Ovary (tissue), 9 donors: ENCODE data around the gene PDK2. TPM values are rescaled to one million over a fixed set of nuclear protein-coding genes. Genes with fewer than 3 reads are reported as not detected.
A peak's percentile ranks its signal among the peaks of the same experiment; 100 is the strongest.

Experiments
- DNase-seq, 5 donors: peaks; one replicate each; pipeline ENCODE4 v3.0.0-alpha.2; 2019 to 2020
- H3K27ac ChIP-seq, 2 donors: fragments of 200-600 bp; one replicate each; pipeline versions ENCODE4 v1.5.1 to v1.8.0; 2019 to 2022
- H3K27me3 ChIP-seq: fragments of 200-600 bp; one replicate; pipeline ENCODE4 v1.8.0; 2022
- H3K36me3 ChIP-seq: fragments of 200-600 bp; sonication (generic); one replicate; pipeline ENCODE4 v1.5.1; 2019
- H3K4me1 ChIP-seq: one replicate; pipeline ENCODE4 v1.8.1; 2013; ENCODE audit warnings: mild to moderate bottlenecking, moderate library complexity; ENCODE audit not compliant: insufficient read depth
- H3K4me3 ChIP-seq: fragments of 200-600 bp; sonication (generic); one replicate; pipeline ENCODE4 v1.5.1; 2017
- H3K9me3 ChIP-seq, 2 donors: fragments of 200-600 bp in 1 of 2; sonication (generic) in 1 of 2; one replicate each; pipeline versions ENCODE4 v1.5.1 to v1.8.1; 2013 to 2019; ENCODE audit warnings: mild to moderate bottlenecking in 1 of 2, moderate library complexity in 1 of 2
- EP300 ChIP-seq: sonication (generic); formaldehyde crosslinking; IDR thresholded peaks from one replicate; pipeline ENCODE4 v1.6.1; 2017; ENCODE audit warnings: antibody characterized with exemption
- POLR2A ChIP-seq: fragments of 450-650 bp; IDR thresholded peaks from one replicate; pipeline ENCODE4 v1.6.1; 2017; ENCODE audit warnings: antibody characterized with exemption, mild to moderate bottlenecking, moderate library complexity
- WGBS, 3 donors: extraction: QIAGEN DNeasy Blood & Tissue Kit in 1 of 3; methylation state at CpG; one replicate each; pipeline versions ENCODE4 v1.1.5 to v1.1.7; 2013 to 2017; 5-methylcytosine and 5-hydroxymethylcytosine counted together
- intact Hi-C, 4 donors: fragments of 100-400 bp; cut with DNase I; formaldehyde crosslinking; loops; one replicate each; pipeline versions ENCODE4 v1.11.0 to v1.15.1; 2022 to 2023
- polyA plus RNA-seq, 2 donors: library from polyadenylated mRNA; stranded (reverse); fragments of 200-250 nt in 1 of 2; fragments of 350-450 nt in 1 of 2; fragmentation: Illumina TruSeq in 1 of 2; extraction: RNeasy Lipid Tissue Mini Kit (QIAGEN cat#74804) in 1 of 2; gene quantifications; one replicate each; pipeline ENCODE4 v1.2.3, GENCODE V29; 2013 to 2014
- total RNA-seq, 7 donors: library from RNA; depleted of rRNA in 2 of 7; stranded (reverse); fragments of >200 nt in 2 of 7; fragmentation: NEBNext Ultra II Directional in 3 of 7; extraction: Animal tissue kit (Norgen Biotek cat#: 25700) in 3 of 7; gene quantifications; one replicate each; pipeline versions ENCODE4 v1.1.0 to v1.2.4, GENCODE V29; 2016 to 2023
- TF ChIP-seq, protein P1 (sequence below), 3 donors: fragments of 450-650 bp in 2 of 3; fragments of 200-600 bp in 1 of 3; IDR thresholded peaks; one replicate each; pipeline versions ENCODE4 v1.5.1 to v1.8.0; 2016 to 2022; ENCODE audit warnings: antibody characterized with exemption in 3 of 3, mild to moderate bottlenecking in 1 of 3
- donor health status: DM: no; HTN: no; CAD: no; lungs with moderate emphysema.
- donor health status: DM: no; HTN: no; CAD: no.
- donor health status: Bipolar disorder and iron deficiency.
- donor health status: DM: yes; HTN: yes; CAD: no.
- donor health status: DM: no; HTN: no; CAD: no.
- donor health status: DM: yes; HTN: yes; CAD: no.

PDK2 gene
- total and polyA plus RNA-seq, 9 donors: 36.5 to 83.2 (median 54.7) TPM

DNA sequence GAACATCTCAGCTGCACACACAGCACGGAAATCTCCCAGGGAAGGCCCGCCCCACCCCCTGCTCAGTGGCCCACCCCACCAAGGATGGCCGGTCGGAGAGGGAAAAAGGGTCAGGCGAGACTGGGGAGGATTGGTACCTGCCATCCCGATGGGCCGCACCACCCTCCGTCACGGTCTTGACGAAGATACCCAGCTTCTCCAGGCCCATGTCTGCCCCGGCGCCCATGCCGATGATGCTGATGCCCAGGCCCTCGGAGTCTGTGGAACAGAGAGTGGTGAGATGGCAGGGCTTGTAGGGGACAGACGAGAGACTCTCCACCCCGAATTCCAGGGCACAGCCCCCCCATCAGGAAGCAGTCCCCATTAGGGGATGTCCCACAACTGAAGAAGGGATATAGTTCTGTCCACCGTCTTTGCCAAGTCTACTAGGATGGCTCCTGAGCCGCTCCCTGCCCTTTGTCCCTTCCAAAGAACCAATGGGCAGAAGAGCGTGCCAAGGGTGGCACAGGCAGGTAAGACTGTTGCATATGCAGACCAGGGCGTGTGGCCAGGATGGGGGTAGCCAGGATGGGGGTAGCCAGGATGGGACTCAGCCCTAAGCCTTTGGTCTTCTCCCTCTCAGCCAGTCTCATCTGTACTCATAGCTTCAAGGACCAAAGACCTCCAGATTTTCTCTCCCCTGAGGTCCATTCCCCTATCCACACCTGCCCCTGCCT lies 48.5 kb downstream of the PDK2 start:
- intact Hi-C loops: no loop called here
- Histone ChIP-seq H3K4me1 (peaks cover 13% of the 10 kb centered on the region), H3K27me3 (no peaks in the 10 kb centered on the region), H3K27ac (no peak overlapping the region), H3K4me3 (no peak overlapping the region), H3K36me3 (no peaks in the 10 kb centered on the region), H3K9me3 (no peaks in the 10 kb centered on the region)
- DNase-seq: peak in 1 of 5 donors; percentile 35
- TF ChIP-seq POLR2A (no peak), EP300 (no peak)
- TF ChIP-seq, protein P1, sequence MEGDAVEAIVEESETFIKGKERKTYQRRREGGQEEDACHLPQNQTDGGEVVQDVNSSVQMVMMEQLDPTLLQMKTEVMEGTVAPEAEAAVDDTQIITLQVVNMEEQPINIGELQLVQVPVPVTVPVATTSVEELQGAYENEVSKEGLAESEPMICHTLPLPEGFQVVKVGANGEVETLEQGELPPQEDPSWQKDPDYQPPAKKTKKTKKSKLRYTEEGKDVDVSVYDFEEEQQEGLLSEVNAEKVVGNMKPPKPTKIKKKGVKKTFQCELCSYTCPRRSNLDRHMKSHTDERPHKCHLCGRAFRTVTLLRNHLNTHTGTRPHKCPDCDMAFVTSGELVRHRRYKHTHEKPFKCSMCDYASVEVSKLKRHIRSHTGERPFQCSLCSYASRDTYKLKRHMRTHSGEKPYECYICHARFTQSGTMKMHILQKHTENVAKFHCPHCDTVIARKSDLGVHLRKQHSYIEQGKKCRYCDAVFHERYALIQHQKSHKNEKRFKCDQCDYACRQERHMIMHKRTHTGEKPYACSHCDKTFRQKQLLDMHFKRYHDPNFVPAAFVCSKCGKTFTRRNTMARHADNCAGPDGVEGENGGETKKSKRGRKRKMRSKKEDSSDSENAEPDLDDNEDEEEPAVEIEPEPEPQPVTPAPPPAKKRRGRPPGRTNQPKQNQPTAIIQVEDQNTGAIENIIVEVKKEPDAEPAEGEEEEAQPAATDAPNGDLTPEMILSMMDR (IDR thresholded peaks at IDR 0.05): no peak
- WGBS, 3 donors: 87 to 91% (median 90%) methylated on average over 20 of the region's 20 CpGs

DNA sequence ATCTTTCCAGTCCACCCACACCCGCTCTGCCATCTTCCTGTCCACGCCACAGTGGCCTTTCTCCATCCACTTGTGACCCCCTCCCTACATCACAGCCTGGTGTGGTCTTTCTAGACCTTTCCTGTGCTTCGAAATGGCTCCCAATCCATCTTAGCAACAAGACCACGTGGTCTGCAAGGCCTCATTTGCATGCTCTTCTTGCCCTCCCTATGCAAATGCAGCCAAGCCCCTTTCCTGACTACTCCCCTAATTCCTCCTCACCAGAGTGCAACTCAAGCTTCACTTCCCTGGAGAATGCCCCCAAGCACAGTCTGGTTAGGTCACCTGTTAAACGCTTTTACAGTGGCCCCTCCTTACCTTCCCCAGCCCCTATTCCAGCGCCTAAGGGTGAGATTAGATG lies 49.2 kb downstream of the PDK2 start:
- Histone ChIP-seq H3K4me3 (no peak overlapping the region), H3K27me3 (no peaks in the 10 kb centered on the region), H3K4me1 (peaks cover 13% of the 10 kb centered on the region), H3K36me3 (no peaks in the 10 kb centered on the region), H3K9me3 (no peaks in the 10 kb centered on the region), H3K27ac (no peak overlapping the region)
- TF ChIP-seq EP300 (no peak), POLR2A (no peak)
- TF ChIP-seq, protein P1 (IDR thresholded peaks at IDR 0.05): no peak
- intact Hi-C loops: no loop called here
- WGBS, 3 donors: 67 to 70% (median 69%) methylated on average over 6 of the region's 6 CpGs
- DNase-seq: no peak

DNA sequence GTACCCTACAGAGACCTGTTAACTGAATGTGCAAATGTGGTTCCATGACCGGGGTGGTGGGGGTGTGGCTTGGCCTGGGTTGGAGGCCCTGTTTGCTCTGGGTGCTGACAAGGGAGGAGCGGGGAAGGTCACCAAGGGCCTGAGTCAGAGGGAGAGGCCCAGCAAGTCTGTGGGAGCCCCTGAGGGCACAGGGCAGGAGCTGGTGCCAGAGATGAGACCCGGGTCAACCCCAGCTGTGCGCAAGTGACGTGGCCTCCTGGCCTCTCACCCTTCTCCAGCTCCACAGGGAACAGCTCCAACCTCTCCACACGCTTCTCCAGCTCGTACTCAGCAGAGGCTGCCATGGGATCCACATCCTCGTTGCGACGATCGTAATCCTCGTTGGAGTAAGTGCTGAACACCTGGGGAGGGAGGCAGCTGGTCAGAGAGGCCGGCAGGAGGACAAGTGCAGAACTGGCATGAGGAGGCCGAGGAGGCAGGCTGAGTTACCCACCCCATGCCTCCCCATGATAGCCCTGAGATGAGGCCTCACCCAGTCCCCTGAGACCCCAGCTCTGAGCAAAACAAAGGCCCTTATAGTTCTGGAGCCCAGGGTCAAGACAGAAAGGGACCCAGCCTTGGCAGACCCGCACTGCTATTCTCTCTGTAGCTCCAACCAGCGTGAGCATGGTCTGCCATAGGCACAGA lies 49.8 kb downstream of the PDK2 start:
- intact Hi-C loops: no loop called here
- no peak overlapping the region for H3K4me3 ChIP-seq
- DNase-seq: peak in 2 of 5 donors; percentile 27 to 38
- TF ChIP-seq EP300 (no peak), POLR2A (no peak)
- TF ChIP-seq, protein P1 (IDR thresholded peaks at IDR 0.05): no peak
- no peak overlapping the region for H3K27ac ChIP-seq
- peaks cover 13% of the 10 kb centered on the region for H3K4me1 ChIP-seq
- H3K36me3 ChIP-seq: no peaks in the 10 kb centered on the region
- 78 to 79% (median 78%) methylated on average over 16 of the region's 16 CpGs for WGBS, 3 donors
- no peaks in the 10 kb centered on the region for H3K9me3 ChIP-seq
- no peaks in the 10 kb centered on the region for H3K27me3 ChIP-seq

DNA sequence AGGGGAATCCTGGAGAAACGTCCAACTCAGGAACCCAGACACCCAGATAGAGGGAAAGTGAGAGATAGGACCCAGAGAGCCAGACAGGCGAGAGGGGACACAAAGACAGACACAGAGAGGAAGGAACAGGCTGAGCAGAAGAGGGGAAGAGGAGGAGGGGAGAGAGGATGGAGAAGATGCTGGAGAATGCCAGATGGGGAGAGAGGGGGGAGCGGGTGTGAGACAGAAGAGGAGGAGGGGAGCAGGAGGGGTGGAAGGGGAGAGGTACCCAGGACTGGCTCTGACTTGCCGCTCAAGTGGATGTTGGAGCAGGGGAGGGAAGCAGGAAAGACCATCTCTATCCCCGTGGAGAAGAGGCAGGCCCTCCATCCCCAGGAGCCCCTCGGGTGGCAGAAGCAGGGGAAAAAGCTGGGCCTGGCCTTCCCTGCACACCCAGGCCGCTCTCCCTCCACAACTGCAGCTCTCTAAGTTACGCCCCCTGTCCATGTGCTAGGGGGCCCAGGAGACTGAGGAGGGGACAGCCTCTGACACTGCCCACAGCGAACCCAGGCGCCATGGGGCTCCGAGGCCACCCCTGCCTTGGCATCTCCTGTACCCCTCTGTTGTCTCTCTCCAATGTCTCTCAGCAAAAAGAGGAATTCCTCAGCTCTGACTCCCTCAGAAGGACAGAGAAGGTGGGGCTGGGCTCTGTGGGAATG lies 50.5 kb downstream of the PDK2 start:
- Histone ChIP-seq H3K27me3 (no peaks in the 10 kb centered on the region), H3K9me3 (no peaks in the 10 kb centered on the region), H3K27ac (peak overlapping the region in 1 of 2 donors; percentile 50), H3K4me3 (no peak overlapping the region), H3K4me1 (peaks cover 13% of the 10 kb centered on the region), H3K36me3 (no peaks in the 10 kb centered on the region)
- intact Hi-C loops: no loop called here
- DNase-seq: no peak
- WGBS, 3 donors: 66 to 70% (median 68%) methylated on average over 11 of the region's 11 CpGs
- TF ChIP-seq, protein P1 (IDR thresholded peaks at IDR 0.05): no peak
- TF ChIP-seq POLR2A (no peak), EP300 (no peak)
